ENCODE measurements around the gene SUFU. TPM values are rescaled to one million over a fixed set of nuclear protein-coding genes. Genes with fewer than 3 reads are reported as not detected.
A peak's percentile ranks its signal among the peaks of the same experiment; 100 is the strongest.

Gene SUFU
- total and polyA plus RNA-seq, 2 of the 13 experiments (the other 11 are each of a cell fraction or from before 2014, with no cell fraction given), result 2.9 to 5.5 TPM

GRCh38 chr10:102629661-102630614 lies 126.2 kb downstream of the SUFU start:
- no TSS peak for BruUV-seq (replicated peaks)
- Histone ChIP-seq H3K4me3 (replicated peaks in 1 of 3; ENCODE audit: insufficient read depth in 1 of 3, low read depth in 2 of 3, low read length in 3 of 3) (no peak overlapping the region), H3K27ac (ENCODE audit: extremely low read length, insufficient read depth, low read length) (peak overlapping the region; percentile 53), H3K9me3 (ENCODE audit: low read length) (no peaks in the 10 kb centered on the region), H2AFZ (ENCODE audit: low read length) (no peak overlapping the region), H3K4me1 (ENCODE audit: insufficient read depth, low read length) (peaks cover 86% of the 10 kb centered on the region), H3K79me2 (ENCODE audit: insufficient read depth, low read length) (no peaks in the 10 kb centered on the region), H3K4me2 (ENCODE audit: low read depth, low read length) (peak overlapping the region; percentile 40; the same call in 1 of the 2 replicates), H3K9ac (ENCODE audit: insufficient read depth, low read depth, low read length) (peak overlapping the region; percentile 34; the same call in 1 of the 2 replicates), H4K20me1 (ENCODE audit: insufficient read depth, low read length) (no peaks in the 10 kb centered on the region), H3K36me3 (replicated peaks in 1 of 2; ENCODE audit: control insufficient read depth in 1 of 2, insufficient read depth in 2 of 2, low read length in 2 of 2) (no peaks in the 10 kb centered on the region; a peak in 2 of 5 replicates), H3K27me3 (ENCODE audit: control insufficient read depth in 1 of 2, insufficient read depth in 2 of 2, low read length in 2 of 2) (no peaks in the 10 kb centered on the region)
- peak; percentile 64 for ATAC-seq
- peak; percentile 83 for FAIRE-seq
- in situ Hi-C loops (cut with HindIII; ENCODE audit: extremely low pct_ligation_motif_present, low pct_unique_long_range_greater_than_20kb) (no loop called here), intact Hi-C loops (cut with micrococcal nuclease; ENCODE audit: unreplicated experiment) (loop anchor here (1.0 kb wide), 1 partner anchor 11 kb away; no protein-coding TSS in a partner anchor)
- 64% methylated on average over 17 of the region's 22 CpGs for WGBS (ENCODE audit: low lambda C conversion rate)
- ChIA-PET POLR2A (interaction anchor here (0.6 to 7.0 kb wide), 13 partner anchors 11 to 139 kb away, joined by 3 to 121 read pairs (median 4); partner anchors contain the start of genes ACTR1A, SUFU and TRIM8), CTCF (ENCODE audit: low intra/inter-chr PET ratio, low total read pairs) (no interaction called here)
- peak; percentile 60 for DNase-seq (ENCODE audit: low spot score)
- TF ChIP-seq ZFX (CRISPR knock-in tag; IDR thresholded peaks at IDR 0.05; ENCODE audit: low read depth) (peak; percentile 53; the same call in 1 of the 2 replicates), SRY (CRISPR knock-in tag; IDR thresholded peaks at IDR 0.05) (no peak), ZKSCAN5 (CRISPR knock-in tag; IDR thresholded peaks at IDR 0.05) (no peak), MTA1 (CRISPR knock-in tag; IDR thresholded peaks at IDR 0.05; ENCODE audit: borderline replicate concordance) (0 out of 2 replicates have a peak, but pooled peaks have one; percentile 17), NR3C1 (CRISPR knock-in tag; IDR thresholded peaks at IDR 0.05) (no peak), DR1 (CRISPR knock-in tag; IDR thresholded peaks at IDR 0.05) (0 out of 2 replicates have a peak, but pooled peaks have one; percentile 54), ZNF280B (CRISPR knock-in tag; IDR thresholded peaks at IDR 0.05; ENCODE audit: borderline replicate concordance) (0 out of 2 replicates have a peak, but pooled peaks have one; percentile 23), ZNF367 (CRISPR knock-in tag; IDR thresholded peaks at IDR 0.05; ENCODE audit: borderline replicate concordance) (no peak), ZNF292 (CRISPR knock-in tag; IDR thresholded peaks at IDR 0.05; ENCODE audit: borderline replicate concordance, low read depth) (no peak), KDM5B (CRISPR knock-in tag; IDR thresholded peaks at IDR 0.05; ENCODE audit: borderline replicate concordance) (peak; percentile 42; the same call in 1 of the 2 replicates), HNRNPH1 (optimal IDR thresholded peaks at IDR 0.05; ENCODE audit: low read depth, low read length) (no peak), FOXK1 (CRISPR knock-in tag; IDR thresholded peaks at IDR 0.05; ENCODE audit: borderline replicate concordance, low read depth) (no peak), FOXO1 (CRISPR knock-in tag; IDR thresholded peaks at IDR 0.05) (no peak), KLF15 (CRISPR knock-in tag; IDR thresholded peaks at IDR 0.05; ENCODE audit: borderline replicate concordance) (no peak), MXD1 (CRISPR knock-in tag; IDR thresholded peaks at IDR 0.05) (no peak), FIP1L1 (IDR thresholded peaks at IDR 0.05; ENCODE audit: borderline replicate concordance, insufficient read depth, low read depth, low read length) (no peak), PHF8 (CRISPR knock-in tag; IDR thresholded peaks at IDR 0.05) (0 out of 2 replicates have a peak, but pooled peaks have one; percentile 12), ZBTB33 (CRISPR knock-in tag; IDR thresholded peaks at IDR 0.05) (peak; percentile 50), ZBTB1 (CRISPR knock-in tag; IDR thresholded peaks at IDR 0.05; ENCODE audit: borderline replicate concordance) (no peak)

Measured in HepG2 (cell line).